Prostate gland (tissue), 2 donors: ENCODE results near the gene BOC. TPM values are rescaled to one million over a fixed set of nuclear protein-coding genes. Genes with fewer than 3 reads are reported as not detected.
A peak's percentile ranks its signal among the peaks of the same experiment; 100 is the strongest.

ENCODE experiments used
- DNase-seq: peaks from one replicate; pipeline ENCODE4 v3.0.0-alpha.2; 2019; ENCODE audit warnings: low spot score
- H3K27ac ChIP-seq, 2 donors: fragments of 200-600 bp; sonication (generic); 2 replicates each; pipeline ENCODE4 v1.5.1; 2017 to 2019
- H3K27me3 ChIP-seq: fragments of 200-600 bp; sonication (generic); replicated peaks from 2 replicates; pipeline ENCODE4 v1.5.1; 2019; ENCODE audit not compliant: insufficient read depth
- H3K36me3 ChIP-seq, 2 donors: fragments of 200-600 bp; sonication (generic); 1 replicate in 1 of 2; 2 replicates in 1 of 2; pipeline versions ENCODE4 v1.5.1 to v1.8.1; 2017 to 2019
- H3K4me1 ChIP-seq: fragments of 200-600 bp; sonication (generic); replicated peaks from 2 replicates; pipeline ENCODE4 v1.5.1; 2019
- H3K4me3 ChIP-seq, 2 donors: fragments of 200-600 bp; sonication (generic); 2 replicates each; pipeline ENCODE4 v1.5.1; 2017 to 2019
- H3K9me3 ChIP-seq: fragments of 200-600 bp; sonication (generic); 2 replicates; pipeline ENCODE4 v1.5.1; 2017
- CTCF ChIP-seq, 4 experiments: fragments of 200-600 bp in 2 of 4; fragments of 450-650 bp in 2 of 4; sonication (generic) in 2 of 4; IDR thresholded peaks; 1 replicate in 3 of 4; 2 replicates in 1 of 4; pipeline ENCODE4 v1.5.1; 2016 to 2019; ENCODE audit warnings: antibody characterized with exemption in 4 of 4, mild to moderate bottlenecking in 2 of 4, moderate library complexity in 2 of 4
- POLR2A ChIP-seq: fragments of 450-650 bp; IDR thresholded peaks from one replicate; pipeline ENCODE4 v1.6.1; 2016; ENCODE audit warnings: antibody characterized with exemption, mild to moderate bottlenecking
- POLR2AphosphoS5 ChIP-seq: sonication (generic); formaldehyde crosslinking; IDR thresholded peaks from one replicate; pipeline ENCODE4 v1.6.1; 2017; ENCODE audit warnings: antibody characterized with exemption
- WGBS: methylation state at CpG from one replicate; pipeline ENCODE4 v1.1.5; 2018; 5-methylcytosine and 5-hydroxymethylcytosine counted together
- intact Hi-C: fragments of 100-400 bp; cut with DNase I; formaldehyde crosslinking; loops from one replicate; pipeline ENCODE4 v1.14.2; 2022
- total RNA-seq, 2 donors: library from RNA; depleted of rRNA; stranded (reverse); fragments of >200 nt; gene quantifications; one replicate each; pipeline ENCODE4 v1.1.0, GENCODE V29; 2016

Gene BOC
- total RNA-seq, 2 donors from 2014 or later = 41.4 to 42.3 TPM

GRCh38 chr3:113249601-113250000 lies 38.2 kb downstream of the BOC start:
- Histone ChIP-seq H3K36me3 (peaks cover 0 to 11% of the 10 kb centered on the region in 2 donors), H3K27me3 (no peaks in the 10 kb centered on the region), H3K9me3 (no peaks in the 10 kb centered on the region), H3K27ac (no peak overlapping the region), H3K4me1 (no peaks in the 10 kb centered on the region), H3K4me3 (no peak overlapping the region)
- no peak for DNase-seq
- intact Hi-C loops = loop anchor here (5.0 kb wide), 1 partner anchor 37 kb away; the partner anchor contains the start of gene BOC
- WGBS = 90% methylated on average over 8 of the region's 8 CpGs
- TF ChIP-seq POLR2A (no peak), POLR2AphosphoS5 (no peak), CTCF (IDR thresholded peaks at IDR 0.05) (no peak)

- intact Hi-C loops = no loop called here
- TF ChIP-seq CTCF (IDR thresholded peaks at IDR 0.05) (no peak), POLR2A (no peak), POLR2AphosphoS5 (no peak)
- H3K36me3 ChIP-seq = peaks cover 0 to 11% of the 10 kb centered on the region in 2 donors
- no peaks in the 10 kb centered on the region for H3K4me1 ChIP-seq
- H3K9me3 ChIP-seq = no peaks in the 10 kb centered on the region
- no peak for DNase-seq
- H3K4me3 ChIP-seq = no peak overlapping the region
- no peaks in the 10 kb centered on the region for H3K27me3 ChIP-seq
- H3K27ac ChIP-seq = no peak overlapping the region
- 96% methylated on average over 14 of the region's 14 CpGs for WGBS
Observed at GRCh38 chr3:113250566-113250965, 39.2 kb downstream of the BOC start.

GRCh38 chr3:113251817-113252216 lies 40.5 kb downstream of the BOC start:
- no peak overlapping the region for H3K27ac ChIP-seq
- 85% methylated on average over 4 of the region's 4 CpGs for WGBS
- peaks cover 0 to 11% of the 10 kb centered on the region in 2 donors for H3K36me3 ChIP-seq
- no peak overlapping the region for H3K4me3 ChIP-seq
- intact Hi-C loops = no loop called here
- DNase-seq = no peak
- H3K4me1 ChIP-seq = no peaks in the 10 kb centered on the region
- H3K27me3 ChIP-seq = no peaks in the 10 kb centered on the region
- TF ChIP-seq POLR2A = no peak
- TF ChIP-seq POLR2AphosphoS5 = no peak
- no peak for TF ChIP-seq CTCF (IDR thresholded peaks at IDR 0.05)
- no peaks in the 10 kb centered on the region for H3K9me3 ChIP-seq

- Histone ChIP-seq H3K9me3 (no peaks in the 10 kb centered on the region), H3K27ac (peak overlapping the region in 1 of 2 donors; percentile 31), H3K4me1 (no peaks in the 10 kb centered on the region), H3K36me3 (peaks cover 0 to 11% of the 10 kb centered on the region in 2 donors), H3K27me3 (no peaks in the 10 kb centered on the region), H3K4me3 (no peak overlapping the region)
- TF ChIP-seq POLR2A (no peak), POLR2AphosphoS5 (no peak), CTCF (IDR thresholded peaks at IDR 0.05) (no peak)
- 85% methylated on average over 4 of the region's 4 CpGs for WGBS
- intact Hi-C loops = no loop called here
- no peak for DNase-seq
Observed at GRCh38 chr3:113252553-113252952, 41.2 kb downstream of the BOC start.

DNA sequence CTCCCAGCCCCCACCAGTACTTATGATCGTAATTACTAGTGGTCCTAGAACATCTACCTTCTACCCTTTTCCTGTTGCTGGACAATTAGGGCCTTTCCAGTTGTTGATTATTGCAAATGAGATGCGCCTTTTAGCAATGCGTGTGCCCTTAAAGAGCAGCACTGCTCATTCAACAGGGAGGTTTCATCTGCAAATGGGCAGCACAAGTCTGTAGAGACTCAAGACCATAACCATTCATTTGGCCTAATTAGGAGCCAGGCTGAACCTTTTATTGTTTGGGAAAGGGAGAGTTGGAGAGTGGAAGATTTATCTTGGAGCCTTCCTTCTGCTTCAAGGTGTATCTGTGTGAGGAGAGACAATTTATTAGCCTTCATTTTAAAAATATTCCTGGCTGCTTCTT lies 42.3 kb downstream of the BOC start:
- intact Hi-C loops = no loop called here
- TF ChIP-seq POLR2AphosphoS5 (no peak), POLR2A (no peak), CTCF (IDR thresholded peaks at IDR 0.05) (no peak)
- Histone ChIP-seq H3K27me3 (no peaks in the 10 kb centered on the region), H3K9me3 (no peaks in the 10 kb centered on the region), H3K4me3 (no peak overlapping the region), H3K27ac (peak overlapping the region; percentile 26 to 36), H3K4me1 (no peaks in the 10 kb centered on the region), H3K36me3 (peaks cover 0 to 11% of the 10 kb centered on the region in 2 donors)
- 50% methylated on average over 3 of the region's 3 CpGs for WGBS
- DNase-seq = no peak
